GM12878 (cell line): Measurements from ENCODE around the gene PRSS16.

Experiments used
- BCL3 ChIP-seq: IDR thresholded peaks from 2 replicates; pipeline ENCODE4 v1.6.1; 2011; ENCODE audit warnings: borderline replicate concordance, low read depth, mild to moderate bottlenecking, moderate library complexity, low read length; ENCODE audit not compliant: insufficient read depth, poor library complexity, severe bottlenecking
- CTCF ChIP-seq, 3 experiments: IDR thresholded peaks in 2 of 3; conservative IDR thresholded peaks in 1 of 3; 2 replicates each; pipeline ENCODE4 v1.5.1; 2011; ENCODE audit warnings: low read depth in 3 of 3, low read length in 3 of 3, mild to moderate bottlenecking in 3 of 3, control low read depth in 2 of 3, moderate library complexity in 2 of 3, inconsistent platforms in 1 of 3, mixed read lengths in 1 of 3; ENCODE audit not compliant: control insufficient read depth in 2 of 3, insufficient read depth in 1 of 3; ENCODE audit errors: extremely low read depth in 1 of 3
- E2F4 ChIP-seq: IDR thresholded peaks from 2 replicates; pipeline ENCODE4 v1.6.1; 2012; ENCODE audit warnings: low read depth, low read length, improper control_type of control experiment
- ESRRA ChIP-seq: IDR thresholded peaks from 2 replicates; pipeline ENCODE4 v1.6.1; 2012; ENCODE audit warnings: mild to moderate bottlenecking, low read length, improper control_type of control experiment
- EZH2 ChIP-seq: IDR thresholded peaks from 2 replicates; pipeline ENCODE4 v1.6.1; 2012; ENCODE audit warnings: low read depth, mild to moderate bottlenecking, control low read depth, inconsistent platforms, low read length, borderline replicate concordance; ENCODE audit not compliant: control insufficient read depth
- FOXK2 ChIP-seq: fragments of 450-650 bp; IDR thresholded peaks from 2 replicates; pipeline ENCODE4 v1.6.1; 2017; ENCODE audit warnings: mild to moderate bottlenecking, moderate library complexity
- NFXL1 ChIP-seq: fragments of 450-650 bp; IDR thresholded peaks from 2 replicates; pipeline ENCODE4 v1.6.1; 2017; ENCODE audit warnings: antibody characterized with exemption, mild to moderate bottlenecking, borderline replicate concordance
- POLR2AphosphoS5 ChIP-seq: IDR thresholded peaks from 2 replicates; pipeline ENCODE4 v1.6.1; 2011; ENCODE audit warnings: mild to moderate bottlenecking, low read length, inconsistent platforms
- SKIL ChIP-seq: fragments of 450-650 bp; IDR thresholded peaks from 2 replicates; pipeline ENCODE4 v1.6.1; 2017; ENCODE audit warnings: mild to moderate bottlenecking, low read depth, inconsistent platforms; ENCODE audit not compliant: poor library complexity, severe bottlenecking

- TF ChIP-seq POLR2AphosphoS5 (no peak), CTCF (IDR thresholded peaks at IDR 0.05 in 2 of 3, conservative IDR thresholded peaks at IDR 0.05 in 1 of 3; ENCODE audit: control insufficient read depth in 2 of 3, extremely low read depth in 1 of 3, insufficient read depth in 1 of 3, low read depth in 3 of 3, low read length in 3 of 3) (no peak), SKIL (no peak), EZH2 (no peak), NFXL1 (no peak), ESRRA (no peak), FOXK2 (no peak), E2F4 (no peak), BCL3 (no peak)
These were observed 40.2 kb downstream of the PRSS16 start for GRCh38 chr6:27287751-27288135.
